HS-27A (cell line): ENCODE results near the gene RPL32.

Experiments used
- DNase-seq: peaks from one replicate; pipeline ENCODE4 v3.0.0-alpha.2; 2012; ENCODE audit warnings: low read depth, missing footprints

RPL32 gene

DNA sequence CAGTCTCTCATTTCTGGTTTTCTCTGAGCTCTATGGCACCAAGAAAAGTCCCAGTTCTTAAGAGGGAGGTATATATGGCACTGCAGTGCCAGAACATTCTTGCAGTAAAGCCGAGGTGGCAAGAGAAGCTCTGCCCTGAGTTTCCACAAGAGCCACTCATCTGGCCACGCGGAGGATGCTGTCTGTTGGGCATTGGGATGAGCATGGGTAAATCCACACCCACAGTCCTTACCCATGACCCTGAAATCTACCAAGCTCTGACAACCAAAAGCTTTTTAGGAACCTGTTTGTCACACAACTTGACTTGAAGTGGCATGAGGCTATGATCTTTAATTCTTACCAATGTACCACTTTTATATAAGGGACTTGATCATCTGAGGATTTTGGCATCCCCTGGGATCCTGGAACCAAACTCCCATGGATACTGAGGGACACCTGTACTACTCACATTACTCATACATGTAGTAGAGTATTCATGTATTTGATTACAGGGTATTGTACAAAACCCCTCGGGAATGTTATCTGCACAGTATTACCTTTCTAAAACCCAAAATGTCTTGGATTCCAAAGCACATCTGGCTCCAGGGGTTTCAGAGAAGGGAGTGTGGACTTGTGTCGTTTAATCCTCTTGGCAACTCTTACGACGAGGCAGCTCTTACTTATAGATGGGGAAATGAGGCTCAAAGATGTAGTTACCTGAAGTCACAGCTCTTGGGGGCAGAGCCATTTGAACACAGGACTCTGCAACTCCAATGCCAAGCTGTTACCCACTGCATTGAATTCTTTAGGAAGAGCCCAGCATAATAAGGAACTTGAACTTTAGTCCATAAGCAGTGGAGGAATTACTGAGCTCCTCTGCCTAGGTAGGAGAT lies 8.8 kb downstream of the RPL32 start:
- DNase-seq, result no peak

DNA sequence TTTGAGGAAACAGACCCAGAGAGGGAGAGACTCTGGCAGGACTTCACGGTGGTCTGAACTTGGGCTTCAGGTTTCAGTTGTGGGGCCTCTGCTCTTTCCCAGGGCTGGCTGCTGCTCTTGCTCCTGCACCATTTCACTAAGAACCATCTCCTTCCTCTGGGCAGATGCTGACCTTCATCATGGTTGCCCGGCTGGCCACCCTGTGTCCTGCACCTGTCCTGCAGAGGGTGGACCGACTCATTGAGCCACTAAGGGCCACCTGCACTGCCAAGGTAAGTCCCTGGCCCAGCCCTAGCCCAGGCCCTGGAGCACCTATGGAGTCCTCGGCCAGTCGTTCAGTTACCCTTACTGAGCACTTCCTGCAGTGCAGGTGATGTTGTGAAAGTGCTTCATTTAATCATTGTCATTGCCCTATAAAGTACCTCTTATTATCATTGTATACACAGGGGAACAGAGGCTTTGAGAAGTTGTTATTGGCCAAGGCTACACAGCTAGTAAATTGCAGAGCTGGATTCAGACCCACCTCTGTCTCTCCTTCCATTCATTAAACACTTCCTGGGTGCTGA lies 10.0 kb downstream of the RPL32 start:
- DNase-seq, result no peak

DNA sequence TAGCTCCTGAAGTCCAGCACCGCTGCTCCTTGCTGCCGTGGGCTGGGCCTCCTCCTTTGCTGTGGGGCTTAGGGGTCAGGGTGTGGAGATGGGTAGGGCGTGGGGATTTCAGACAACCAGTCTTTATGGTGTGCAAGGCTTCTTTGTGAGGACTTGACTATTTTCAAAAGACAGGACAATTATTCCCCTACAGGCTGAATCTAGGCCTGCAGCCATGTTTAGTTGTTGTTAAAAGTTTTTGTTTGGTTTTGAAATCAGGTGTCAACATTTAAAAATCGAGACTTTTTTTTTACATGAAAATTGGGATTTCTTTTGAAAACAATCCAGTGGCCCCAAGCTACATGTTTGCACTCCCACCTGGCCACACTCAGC lies 10.6 kb downstream of the RPL32 start:
- DNase-seq, result no peak

DNA sequence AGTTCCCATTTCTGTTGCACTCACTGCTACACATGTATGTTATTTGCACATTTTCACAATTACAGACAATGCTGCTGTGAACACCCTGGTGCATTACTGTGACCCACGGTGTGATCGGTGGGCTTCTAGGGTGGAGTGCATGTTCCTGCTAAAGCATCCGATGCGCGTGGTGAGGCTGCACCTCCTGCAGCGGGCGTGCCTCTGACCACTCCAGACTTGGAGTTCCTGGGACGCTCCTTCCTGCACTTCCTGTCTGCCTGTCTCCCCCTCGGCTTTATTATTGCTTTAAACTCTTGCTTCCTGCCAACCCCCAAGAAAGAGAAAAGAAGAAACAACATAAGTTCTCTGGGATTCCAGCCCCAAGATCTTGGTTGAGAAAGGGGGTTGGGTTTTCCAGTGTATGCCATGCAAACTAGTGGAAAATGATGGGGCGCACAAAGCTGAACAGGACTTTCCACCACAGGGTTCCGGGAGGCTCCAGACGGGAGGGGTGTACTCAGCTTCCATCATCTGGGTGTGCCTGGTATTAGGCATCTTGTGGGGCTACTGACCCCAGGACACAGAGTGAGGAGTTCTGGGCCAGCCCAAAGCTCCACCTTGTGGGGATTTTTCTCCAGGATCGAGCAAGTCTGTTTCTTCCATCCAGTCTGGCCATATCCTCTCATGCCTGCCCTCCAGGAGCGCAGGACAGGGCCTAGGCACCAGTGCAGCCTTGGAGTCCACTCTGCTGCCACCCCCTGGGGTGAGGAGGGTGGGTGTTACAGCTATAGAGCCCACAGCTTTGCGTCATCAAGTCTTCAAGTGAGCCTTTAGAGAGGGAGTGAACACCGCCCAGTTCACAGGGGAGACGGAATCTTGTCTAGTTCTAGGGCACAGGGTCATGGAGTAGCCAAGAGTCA lies 11.2 kb downstream of the RPL32 start:
- no peak for DNase-seq

DNA sequence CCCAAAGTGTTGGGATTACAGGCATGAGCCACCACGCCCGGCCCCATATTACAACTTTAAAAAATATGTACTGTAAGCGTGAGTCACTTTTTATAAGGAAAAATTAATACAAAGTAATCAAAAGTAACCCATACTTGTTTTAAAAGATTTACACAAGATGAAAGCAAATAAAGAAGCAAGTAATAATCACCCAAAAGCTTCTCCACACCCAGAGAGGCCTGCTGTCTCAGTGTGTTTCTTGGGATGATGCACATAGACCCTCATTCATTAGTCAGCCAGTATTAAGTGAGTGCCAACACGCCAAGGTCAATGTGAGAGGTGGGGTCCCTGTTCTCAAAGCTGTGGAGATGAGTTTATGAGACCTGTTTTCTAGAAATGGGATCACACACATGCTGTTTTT lies 12.0 kb downstream of the RPL32 start:
- DNase-seq, result no peak

DNA sequence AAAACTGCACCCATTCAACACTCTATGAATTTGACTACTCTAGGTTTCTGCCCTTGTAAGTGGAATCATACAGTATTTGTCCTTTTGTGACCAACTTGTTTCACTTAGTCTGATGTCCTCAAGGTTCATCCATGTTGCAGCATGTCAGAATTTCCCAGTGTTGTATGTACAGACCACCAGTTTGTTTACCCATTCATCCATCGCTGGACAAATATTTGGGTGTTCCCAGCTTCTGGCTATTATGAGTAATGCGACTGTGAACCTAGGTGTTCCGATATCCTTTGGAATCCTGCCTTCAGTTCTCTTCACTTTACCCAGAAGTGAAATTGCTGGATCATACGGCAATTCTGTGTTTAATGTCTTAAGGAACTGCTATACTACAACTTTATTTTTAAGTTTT lies 12.6 kb downstream of the RPL32 start:
- DNase-seq, result no peak

DNA sequence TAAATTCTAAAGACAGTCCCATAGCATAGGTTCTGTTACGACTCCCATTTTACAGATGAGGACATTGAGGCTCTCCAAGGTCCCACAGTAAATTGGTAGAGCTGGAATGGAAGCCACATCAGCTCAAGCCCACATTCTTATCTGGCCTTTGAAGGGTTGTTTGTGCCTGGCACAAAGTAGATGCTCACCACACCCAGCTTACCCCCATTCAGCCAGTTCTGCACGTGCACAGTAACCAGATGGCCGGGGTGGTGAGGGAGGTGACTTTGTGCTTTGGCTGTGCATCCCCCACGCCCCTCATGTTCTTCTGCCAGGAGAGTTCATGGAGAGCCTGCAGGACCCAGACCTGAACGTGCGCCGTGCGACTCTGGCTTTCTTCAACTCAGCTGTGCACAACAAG lies 16.2 kb downstream of the RPL32 start:
- DNase-seq, result no peak

DNA sequence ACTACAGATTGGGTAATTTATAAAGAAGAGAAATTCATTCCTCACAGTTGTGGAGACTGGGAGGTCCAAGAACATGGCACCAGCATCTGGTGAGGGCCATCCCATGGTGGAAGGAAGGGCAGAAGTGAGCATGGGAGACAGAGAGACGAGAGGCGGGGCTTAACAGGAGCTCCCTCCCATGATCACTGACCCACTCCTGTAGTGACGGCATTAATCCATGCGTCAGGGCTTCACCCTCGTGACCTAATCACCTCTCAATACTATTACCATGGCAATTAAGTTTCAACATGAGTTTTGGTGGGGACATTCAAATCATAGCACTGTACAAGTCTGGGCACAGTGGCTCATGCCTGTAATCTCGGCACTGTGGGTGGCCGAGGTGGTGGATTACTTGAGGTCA lies 17.1 kb downstream of the RPL32 start:
- no peak for DNase-seq

DNA sequence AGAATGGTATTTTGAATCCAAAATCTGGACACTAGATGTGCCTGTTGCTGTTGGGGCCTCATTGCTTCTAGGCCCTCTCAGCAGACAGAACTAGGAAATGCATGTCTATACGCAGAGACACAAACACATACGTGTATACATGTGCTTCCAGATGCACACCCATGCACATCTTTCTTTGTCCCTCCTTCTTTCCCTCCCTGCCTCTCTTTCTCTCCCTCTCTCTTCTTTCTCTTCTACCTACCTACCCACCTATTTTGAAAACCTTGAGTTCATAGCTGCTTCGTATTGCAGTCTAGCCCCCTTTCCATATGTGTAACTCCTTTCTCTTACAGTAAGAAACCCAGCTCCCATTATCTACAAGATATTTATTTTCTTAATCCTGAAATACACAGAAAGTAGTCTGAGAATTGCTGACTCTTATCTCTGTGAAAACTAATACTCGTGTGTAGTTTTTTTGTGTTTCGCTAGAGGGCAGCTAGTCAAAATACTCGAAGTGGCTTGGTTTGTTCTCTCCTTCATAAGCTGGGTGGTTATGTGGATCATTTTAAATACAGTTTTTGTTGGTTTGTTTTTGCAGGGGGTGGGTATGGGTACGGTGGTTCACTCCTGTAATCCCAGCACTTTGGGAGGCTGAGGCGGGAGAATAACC lies 18.5 kb downstream of the RPL32 start:
- no peak for DNase-seq

DNA sequence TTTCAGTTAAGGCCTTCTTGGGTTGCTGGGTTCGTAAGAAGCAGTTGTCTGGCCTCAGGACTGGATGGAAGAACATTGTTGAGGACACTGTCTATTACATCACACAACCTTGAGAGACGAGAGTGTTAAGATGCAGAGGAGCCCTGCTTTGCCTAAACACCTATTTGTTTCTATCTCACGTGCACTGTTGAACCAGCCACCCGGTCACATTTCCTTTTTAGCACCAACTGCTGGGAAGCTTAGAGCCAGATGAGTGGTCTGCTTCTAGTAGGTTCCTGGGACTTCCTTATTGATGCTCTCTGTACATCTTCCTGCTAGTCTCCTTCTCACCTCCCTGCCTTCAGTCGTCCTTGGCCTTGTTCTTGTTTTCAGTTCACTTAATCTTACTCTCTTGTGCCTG lies 22.6 kb downstream of the RPL32 start:
- DNase-seq, result no peak

DNA sequence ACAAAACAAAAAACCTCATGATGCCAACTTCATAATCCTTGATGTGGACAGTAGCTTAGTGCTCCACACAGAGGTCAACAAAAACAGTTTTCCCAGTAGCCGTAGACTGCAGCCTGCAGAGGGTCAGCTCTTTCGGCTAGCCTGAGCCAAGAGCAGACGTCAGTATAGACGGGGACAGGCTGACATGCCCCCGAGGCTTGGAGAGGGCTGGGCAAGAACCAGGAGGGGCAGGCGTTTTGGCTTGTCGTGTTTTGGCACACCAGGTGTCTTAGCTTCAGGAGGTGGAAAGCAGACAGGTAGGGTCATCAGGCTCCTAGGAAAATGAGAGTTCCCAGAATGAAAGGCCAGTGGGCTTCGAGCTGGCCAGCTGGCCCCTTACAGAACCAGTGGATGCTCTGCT lies 23.1 kb downstream of the RPL32 start:
- DNase-seq, result no peak

DNA sequence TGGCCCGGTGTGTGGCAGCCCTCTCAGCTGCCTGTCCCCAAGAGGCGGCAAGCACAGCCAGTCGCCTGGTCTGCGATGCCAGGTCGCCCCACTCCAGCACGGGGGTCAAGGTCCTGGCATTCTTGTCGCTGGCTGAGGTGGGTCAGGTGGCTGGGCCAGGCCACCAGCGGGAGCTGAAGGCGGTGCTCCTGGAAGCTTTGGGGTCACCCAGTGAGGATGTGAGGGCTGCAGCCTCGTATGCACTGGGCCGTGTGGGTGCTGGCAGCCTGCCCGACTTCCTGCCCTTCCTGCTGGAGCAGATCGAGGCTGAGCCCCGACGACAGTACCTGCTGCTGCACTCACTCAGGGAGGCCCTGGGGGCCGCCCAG lies 24.0 kb downstream of the RPL32 start:
- DNase-seq, result no peak

DNA sequence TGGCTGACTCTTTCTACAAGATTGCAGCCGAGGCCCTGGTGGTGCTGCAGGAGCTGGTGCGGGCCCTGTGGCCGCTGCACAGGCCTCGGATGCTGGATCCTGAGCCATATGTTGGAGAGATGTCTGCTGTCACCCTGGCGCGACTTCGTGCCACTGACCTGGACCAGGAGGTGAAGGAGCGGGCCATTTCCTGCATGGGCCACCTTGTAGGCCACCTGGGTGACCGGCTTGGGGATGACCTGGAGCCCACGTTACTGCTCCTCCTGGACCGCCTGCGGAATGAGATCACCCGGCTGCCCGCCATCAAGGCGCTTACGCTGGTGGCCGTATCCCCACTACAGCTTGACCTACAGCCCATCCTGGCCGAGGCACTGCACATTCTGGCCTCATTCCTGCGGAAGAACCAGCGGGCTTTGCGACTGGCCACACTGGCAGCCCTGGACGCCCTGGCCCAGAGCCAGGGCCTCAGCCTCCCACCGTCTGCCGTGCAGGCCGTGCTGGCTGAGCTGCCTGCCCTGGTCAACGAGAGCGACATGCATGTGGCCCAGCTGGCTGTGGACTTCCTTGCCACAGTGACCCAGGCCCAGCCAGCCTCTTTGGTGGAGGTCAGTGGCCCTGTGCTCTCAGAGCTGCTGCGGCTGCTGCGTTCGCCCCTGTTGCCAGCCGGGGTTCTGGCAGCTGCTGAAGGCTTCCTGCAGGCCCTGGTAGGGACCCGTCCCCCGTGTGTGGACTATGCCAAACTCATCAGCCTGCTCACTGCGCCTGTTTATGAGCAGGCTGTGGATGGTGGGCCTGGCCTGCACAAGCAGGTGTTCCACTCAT lies 24.6 kb downstream of the RPL32 start:
- no peak for DNase-seq

DNA sequence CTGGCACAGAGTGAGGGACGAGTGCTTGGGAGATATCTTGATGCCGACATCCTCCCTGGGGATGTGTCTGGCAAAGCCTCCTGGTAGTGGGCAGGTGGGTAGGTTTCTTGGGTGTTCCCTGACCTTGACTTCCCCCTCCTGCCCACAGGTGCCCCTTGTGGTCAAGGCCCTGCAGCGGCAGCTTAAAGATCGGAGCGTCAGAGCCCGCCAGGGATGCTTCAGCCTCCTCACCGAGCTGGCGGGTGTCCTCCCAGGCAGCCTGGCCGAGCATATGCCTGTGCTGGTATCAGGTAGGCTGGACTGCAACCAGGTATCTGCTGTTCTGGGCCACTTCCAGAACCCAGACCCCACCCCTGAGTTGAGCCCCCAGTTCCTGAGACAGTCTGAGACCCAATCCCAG lies 25.6 kb downstream of the RPL32 start:
- DNase-seq, result no peak

DNA sequence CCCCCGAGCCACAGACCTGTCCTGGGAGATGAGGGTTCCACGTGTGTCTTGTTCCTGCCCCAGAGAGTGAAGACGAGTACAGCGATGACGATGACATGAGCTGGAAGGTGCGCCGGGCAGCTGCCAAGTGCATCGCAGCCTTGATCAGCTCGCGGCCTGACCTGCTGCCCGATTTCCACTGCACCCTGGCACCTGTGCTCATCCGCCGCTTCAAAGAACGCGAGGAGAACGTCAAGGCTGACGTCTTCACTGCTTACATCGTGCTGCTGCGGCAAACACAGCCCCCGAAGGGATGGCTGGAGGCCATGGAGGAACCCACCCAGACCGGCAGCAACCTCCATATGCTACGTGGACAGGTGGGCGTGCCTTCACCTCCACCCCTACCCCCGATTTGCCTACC lies 26.3 kb downstream of the RPL32 start:
- DNase-seq, result no peak

DNA sequence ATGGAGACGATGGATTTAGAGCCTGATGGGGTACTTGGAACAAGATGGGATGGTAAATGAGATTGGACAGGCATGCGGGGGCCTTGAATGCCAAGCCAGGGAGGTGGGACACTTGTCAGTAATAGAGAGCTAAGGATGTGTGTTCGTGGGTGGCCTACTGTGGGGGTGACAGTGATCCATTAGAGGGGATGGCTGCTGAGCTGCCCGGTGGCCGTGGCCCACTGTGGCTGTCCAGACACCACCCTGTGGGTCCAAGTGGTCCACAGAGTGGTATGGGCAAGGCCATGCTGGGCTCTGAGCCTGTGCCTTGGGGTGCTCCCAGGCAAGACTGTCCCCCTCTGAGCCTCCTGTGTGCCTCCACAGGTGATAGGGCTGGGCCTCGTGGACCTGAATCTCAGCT lies 27.4 kb downstream of the RPL32 start:
- DNase-seq, result no peak

DNA sequence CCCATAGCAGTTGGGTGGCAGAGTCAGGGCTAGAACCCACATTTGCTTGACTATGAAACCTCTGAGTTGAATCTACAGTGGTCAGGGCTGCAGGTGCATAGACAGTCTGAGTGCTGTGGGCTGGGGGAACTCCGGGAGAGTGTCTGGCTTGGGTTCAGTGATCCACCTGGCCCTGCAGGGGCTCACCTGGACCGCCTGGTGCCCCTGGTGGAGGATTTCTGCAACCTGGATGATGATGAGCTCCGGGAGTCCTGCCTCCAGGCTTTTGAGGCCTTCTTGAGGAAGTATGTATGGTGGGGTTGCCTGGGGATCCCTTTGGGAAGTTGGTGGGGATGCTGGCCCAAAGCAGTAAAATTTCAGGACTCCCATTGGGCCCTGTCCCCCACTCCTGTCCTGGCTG lies 28.6 kb downstream of the RPL32 start:
- DNase-seq, result no peak

DNA sequence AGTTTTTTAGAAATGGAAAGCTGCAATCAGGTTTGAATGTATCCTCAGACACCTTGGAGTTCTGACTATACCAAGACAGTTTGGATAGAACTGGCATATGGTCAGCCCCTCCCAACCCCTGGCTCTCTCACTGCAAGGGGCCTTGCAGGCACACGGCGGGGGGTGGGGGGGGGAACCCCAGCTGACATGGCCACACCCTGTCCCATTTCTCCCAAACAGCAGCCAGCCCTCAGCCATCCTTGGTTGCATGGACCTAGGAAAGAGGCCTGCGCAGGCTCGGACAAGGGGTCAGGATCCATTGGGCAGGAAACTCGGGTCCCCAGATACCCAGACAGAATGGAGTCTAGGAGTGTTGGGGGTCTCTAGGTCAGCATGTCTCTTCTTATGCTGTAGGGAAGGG lies 30.4 kb downstream of the RPL32 start:
- no peak for DNase-seq

DNA sequence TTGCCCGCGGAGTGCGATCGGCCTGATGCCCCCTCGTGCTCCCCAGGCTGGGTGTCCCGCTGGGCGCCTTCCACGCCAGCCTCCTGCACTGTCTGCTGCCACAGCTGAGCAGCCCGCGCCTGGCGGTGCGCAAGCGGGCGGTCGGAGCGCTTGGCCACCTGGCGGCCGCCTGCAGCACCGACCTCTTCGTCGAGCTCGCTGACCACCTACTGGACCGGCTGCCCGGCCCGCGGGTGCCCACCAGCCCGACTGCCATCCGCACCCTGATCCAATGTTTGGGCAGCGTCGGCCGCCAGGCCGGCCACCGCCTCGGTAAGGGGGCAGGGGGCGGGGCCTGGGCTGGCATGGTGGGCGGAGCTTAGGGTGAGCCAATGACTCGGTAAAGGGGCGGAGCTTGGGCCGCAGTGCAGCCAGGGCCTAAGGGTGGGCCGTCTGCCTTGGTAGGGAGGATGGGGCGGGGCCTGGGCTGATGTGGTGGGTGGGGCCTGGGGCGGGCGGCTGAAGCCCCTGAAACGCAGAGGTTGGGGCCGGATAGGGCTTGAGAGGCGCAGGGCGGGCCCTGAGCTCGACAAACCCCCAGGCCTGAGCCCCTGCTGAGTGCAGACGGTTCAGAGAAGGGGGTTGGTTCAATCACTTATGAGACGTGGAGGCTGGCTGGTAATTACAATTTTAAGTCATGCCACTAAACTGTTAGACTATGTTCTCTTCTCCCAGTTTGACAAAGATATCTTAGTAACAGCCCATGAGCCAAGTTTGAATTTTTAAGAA lies 31.2 kb downstream of the RPL32 start:
- DNase-seq, result no peak

DNA sequence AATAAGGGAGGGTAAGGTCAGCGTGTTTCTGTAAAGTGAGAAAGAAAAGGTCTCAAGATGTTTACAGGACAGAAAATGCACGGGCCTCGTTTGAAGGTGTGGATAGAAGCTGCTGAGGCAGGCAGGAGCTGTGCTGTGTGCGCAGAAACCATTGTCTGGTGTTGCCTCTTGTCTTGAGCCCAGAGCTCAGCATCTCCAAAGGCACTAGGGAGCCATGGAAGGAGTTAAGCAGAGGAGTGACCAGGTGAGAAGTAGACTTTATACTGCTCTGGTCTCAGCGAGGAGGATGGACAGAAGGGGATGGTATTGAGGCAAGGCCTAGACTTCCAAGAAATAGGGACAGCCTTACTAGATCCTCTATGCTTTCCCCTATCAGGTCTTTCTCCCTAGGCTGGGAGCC lies 31.9 kb downstream of the RPL32 start:
- DNase-seq, result no peak

DNA sequence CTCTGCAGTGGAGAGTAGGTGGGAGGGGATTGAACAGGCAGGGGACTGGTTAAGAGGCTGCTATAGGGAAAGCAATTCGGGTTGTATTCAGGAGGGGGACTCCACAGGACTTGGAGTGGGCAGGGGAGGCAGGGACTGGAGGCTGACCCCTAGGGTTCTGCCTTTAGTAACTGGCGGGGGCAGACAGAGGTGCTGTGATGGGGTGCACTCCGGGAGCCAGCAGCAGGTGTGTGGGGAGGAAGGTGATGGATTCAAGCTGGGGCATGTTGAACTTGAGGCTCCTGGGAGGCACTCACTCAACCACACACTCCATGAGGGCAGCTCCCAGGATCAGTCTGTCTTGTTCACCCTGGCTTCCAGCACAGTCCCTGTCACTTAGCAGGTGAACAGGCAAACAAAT lies 32.4 kb downstream of the RPL32 start:
- DNase-seq, result no peak
